Hematopoietic multipotent progenitor cell treated with erythropoietin and hydrocortisone succinate and interleukin-3 and kit ligand, for 8 days (in vitro differentiated cells): ENCODE measurements around the gene DCAF7.
A peak's percentile ranks its signal among the peaks of the same experiment; 100 is the strongest.

Experiments
- DNase-seq: peaks from one replicate; pipeline ENCODE4 v3.0.0-alpha.2; 2015

DCAF7 gene

GRCh38 chr17:63595132-63595531, 44.9 kb downstream of the DCAF7 start:
- DNase-seq, result no peak

GRCh38 chr17:63596856-63597586, 46.7 kb downstream of the DCAF7 start:
- peak; percentile 6 for DNase-seq

DNA sequence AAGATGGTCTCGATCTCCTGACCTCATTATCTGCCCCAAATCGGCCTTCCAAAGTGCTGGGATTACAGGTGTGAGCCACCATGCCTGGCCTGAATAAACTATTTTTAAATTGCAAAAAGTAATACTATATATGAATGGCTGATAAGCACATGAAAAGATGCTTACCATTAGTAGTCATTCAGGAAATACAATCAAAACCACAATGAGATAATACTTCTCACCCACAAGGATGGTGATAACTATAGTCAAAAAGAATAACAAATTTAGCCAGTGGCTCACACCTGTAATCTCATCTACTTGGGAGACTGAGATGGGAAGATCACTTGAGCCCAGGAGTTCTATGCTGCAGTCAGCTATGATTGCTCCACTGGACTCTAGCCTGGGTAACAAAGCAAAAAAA, 48.0 kb downstream of the DCAF7 start:
- no peak for DNase-seq

DNA sequence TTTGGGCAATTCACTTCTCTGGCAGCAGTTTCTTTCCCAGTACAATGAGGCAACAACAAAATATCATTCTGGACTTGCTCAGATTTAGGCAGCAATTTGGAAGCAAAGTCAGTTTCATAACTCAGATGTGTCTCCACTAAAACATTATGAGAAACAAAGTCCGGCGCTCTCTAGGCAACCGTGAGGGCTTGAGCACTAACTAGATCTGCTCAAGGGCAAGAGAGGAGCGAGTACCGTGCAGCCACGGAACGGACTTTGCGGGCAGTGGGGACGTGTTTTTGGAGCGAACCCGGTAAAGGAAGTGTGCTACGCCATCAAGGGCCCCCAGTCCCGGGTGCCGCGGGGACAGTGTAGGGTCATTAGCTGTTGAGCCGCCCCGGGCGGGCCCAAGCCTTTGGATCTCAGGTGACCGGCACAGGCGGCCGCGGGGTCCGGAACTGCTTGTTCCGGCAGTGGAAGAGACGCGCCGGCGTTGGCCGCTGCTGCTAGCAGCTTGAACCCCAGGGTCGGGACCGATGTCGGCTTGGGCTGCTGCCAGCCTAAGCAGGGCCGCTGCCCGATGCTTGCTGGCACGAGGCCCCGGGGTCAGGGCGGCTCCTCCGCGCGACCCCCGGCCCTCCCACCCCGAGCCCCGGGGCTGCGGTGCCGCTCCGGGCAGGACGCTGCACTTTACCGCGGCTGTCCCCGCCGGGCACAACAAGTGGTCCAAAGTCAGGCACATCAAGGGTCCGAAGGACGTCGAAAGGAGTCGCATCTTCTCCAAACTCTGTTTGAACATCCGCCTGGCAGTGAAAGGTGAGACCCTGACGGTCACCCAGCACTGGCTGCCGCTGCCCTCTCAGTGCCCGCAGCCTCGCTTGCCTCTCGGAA, 50.5 kb downstream of the DCAF7 start, which contains the start of gene TACO1:
Gene TACO1 (plus strand): TSS at position 327 of the 870 bp plus-strand sequence. CDS start 189 bp downstream, at position 516.
- DNase-seq, result peak; percentile 85

GRCh38 chr17:63601439-63602371, 51.4 kb downstream of the DCAF7 start:
- DNase-seq, result peak; percentile 69

- DNase-seq, result no peak
Measured at GRCh38 chr17:63609816-63610573, 59.7 kb downstream of the DCAF7 start.

DNA sequence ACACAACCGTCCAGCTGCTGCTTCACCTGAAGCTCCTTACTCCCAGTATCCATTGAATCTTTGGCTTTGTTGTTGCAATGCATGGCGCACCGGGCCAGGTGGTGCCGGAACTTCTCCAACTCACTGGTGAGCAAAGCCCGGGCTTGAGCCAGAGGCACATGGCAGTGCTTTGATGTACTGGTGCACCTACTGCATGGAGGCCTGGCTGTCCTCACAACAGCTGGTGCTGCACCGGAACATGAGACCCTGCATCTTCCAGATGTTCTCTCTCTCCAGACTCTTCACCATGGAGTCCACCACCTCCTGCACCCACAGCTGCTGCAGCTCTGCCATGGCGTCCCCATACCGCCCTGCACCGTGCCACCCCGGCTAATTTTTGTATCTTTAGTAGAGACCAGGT, 60.6 kb downstream of the DCAF7 start:
- no peak for DNase-seq

DNA sequence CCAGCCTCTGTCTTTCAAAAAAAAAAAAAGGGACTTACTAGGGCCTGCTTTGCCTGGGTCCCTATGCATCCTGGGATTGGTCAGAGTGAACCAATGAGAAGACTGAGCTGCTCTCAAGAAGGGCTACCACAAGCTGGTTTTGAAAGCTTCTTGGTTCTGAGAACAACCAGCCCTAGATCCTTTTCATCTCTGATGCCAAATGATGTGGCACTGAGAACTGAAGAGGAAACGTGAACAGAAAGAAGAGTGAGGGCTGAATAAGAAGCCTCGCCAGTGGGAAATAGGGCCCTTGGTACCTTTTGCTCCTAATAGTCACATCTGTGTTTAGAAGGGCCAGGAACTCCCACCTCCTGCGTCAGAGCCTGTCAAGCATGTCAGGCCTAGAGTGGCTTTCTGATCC, 61.1 kb downstream of the DCAF7 start:
- DNase-seq, result no peak

DNA sequence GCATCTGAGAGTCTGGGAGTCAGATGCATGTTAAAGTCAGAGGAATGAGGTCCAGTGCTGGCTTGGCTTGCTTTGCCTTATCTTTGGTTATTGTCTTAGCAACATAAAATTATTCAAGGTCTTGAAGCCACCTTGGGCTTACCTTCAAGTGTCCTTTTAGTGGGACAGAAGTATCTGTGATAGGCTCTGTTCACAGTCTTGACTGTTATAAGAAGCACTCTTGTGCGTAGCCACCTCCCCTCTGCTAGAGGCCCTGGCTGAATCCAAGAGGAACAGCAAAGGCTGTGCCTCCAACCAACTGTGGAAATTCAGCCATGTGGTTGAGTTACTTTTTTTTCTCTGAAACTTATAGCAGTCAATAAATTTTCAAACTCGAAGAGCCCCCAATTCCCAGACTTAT, 63.4 kb downstream of the DCAF7 start:
- no peak for DNase-seq

DNA sequence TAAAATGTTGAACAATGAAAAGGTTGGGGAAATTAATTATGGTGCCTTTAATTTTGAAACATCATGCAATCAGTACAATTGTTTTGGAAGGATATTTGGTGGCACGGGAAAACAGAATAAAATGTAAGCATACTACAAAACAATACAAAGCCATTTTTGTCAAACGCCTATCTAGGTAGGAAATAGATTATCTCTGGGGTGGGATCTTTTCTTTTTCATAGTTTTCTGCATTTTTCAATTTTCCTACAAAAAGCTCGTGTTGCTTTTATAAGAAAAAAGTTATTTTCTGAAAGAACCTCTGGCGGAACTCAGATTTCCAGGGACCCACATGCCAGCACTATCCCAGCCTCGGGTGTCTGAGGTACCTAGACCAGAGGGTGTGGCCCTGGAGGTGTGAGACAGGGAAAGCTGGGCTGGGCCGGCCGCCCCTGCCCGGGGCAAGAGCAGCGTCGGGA, 71.0 kb downstream of the DCAF7 start:
- DNase-seq, result no peak

- peak; percentile 100 for DNase-seq
Measured at GRCh38 chr17:63621684-63622573, 71.7 kb downstream of the DCAF7 start, which contains the start of gene MAP3K3. TSS of gene MAP3K3 (plus strand) at chr17:63622417. CDS start at chr17:63622760, 343 bp downstream.

DNA sequence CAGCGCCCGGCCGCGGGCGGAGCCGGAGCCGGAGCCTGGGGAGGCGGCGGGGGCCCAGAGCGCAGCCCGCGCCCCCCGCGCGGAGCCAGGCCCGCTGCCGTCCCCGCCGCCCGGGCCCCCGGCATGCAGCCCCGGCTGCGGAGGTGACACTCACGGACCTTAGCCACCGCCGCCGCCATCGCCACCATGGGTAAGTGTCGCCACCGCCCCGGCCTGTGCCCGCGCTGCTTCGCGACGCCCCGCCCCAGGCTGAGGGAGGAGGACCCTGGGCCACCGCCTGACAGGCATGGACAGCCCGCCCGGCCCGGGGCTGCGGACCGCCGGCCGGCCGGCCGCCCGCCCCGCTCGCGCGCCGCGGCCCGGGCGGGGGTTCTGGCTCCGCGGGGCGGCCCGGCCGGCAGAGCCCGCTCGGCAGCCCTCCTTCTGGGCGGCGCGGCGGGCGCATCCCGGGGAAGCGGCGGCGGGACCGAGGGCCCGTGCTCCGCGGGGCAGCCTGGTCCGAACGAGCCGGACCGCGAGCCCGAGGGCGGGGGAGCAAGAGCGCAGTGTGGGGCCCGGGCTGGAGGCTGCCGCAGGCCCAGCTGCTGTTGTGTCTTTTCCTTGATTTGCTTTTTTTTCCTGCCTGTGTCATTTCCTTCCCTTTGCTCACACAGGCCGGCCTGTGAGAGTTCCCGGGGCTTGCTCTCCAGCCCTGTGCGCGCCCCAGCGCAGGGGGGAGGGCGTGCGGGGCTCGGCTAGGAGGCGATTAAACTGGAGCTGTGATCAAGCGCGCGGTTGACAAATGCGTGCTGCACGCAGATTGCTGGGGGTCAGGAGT, 72.5 kb downstream of the DCAF7 start:
- DNase-seq, result peak; percentile 59

DNA sequence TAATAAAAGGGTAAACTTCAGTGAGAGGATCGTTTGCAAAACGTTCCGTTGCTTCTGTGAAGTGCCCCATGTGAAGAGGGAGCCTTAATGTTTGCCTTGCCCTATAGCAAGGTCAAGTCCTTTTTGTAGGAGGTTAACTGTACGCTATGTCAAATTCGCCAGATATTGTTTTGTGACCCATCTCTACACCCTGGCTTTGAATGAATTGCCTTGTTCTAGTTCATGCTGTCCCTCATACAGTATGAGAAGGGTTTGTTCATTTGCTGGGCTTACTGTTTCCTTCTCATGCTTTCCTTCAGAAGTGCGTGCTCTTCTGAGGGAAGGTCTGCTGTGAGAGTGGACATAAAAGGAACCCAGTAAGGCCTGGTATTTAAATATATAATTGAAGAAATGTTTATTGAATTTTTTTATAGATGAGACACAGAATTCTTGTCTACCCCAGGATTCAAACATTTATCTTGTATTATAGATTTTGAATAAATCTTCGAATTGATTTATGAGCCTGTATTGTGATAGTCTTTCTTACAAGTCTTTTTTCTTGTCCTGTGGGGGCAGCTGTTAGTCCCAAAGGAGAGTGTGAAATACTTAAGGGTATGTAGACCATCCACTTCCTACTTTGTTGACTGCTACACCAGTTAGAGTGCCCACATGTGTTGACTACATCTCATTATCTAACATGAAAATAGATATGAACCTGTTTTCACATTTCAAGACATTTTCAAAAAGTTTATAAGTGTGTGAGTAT, 73.7 kb downstream of the DCAF7 start:
- no peak for DNase-seq

DNA sequence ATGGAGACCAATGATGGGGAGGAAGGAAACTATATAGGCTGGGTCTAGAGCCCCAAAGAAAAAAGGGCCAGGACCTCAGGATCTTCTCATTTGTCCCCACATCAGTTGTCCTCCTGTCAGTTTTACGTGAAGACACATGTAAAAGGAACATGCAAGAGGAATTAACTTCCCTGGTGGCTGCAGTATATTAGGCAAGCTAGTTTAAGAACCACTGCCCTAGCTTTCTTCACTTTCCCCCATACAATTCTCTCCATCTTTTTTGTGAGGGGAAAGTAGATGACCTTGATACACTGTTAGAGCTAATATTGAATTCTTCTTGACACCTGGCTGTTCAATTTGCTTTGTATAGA, 74.2 kb downstream of the DCAF7 start:
- peak; percentile 12 for DNase-seq

DNA sequence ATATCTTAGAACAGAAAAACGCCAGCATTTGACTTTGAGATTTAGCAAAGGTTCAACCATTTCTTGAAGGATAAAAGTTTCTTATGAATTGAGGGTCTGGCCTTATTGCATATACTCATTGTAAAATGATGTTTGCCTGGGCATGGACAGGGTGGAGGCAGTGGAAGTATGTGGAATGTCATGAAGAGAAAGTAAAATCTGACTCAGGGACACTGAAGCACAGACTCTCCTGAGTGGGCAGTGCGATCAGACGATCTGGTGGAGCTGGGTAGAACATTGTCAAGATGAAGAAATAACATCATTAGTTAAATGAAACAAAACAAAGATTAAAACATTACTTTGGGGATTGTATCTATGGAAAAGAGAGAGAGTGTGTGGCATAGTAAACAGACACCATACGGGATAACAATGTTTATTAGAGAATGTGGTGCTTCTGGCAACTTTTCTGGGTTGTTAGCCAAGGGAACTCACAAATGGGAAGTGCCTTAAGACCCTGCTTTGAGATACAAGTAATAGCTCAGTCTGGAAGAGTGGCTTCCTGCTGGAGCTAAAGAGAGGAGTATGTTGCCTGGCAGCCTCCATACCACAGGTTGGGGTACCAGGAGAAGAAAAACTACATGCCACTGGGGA, 76.4 kb downstream of the DCAF7 start:
- no peak for DNase-seq

DNA sequence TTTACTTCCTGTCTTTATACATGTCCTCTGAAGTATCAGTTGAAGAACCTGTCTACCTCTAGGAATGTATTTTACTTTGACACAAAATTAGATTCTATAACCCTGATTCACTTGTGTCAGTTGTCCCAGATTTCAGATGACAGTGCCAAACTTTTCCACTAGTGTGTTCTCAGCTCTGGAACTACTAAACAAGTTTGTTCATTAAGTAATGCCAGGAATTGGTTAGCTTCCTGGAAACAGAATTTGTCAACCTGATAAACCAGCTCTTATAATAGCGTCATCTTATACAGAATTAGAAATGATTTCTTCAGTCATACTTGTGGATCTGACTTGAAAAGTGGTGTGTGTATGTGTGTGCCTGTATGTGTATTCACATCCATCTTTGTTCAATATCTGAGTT, 79.3 kb downstream of the DCAF7 start:
- DNase-seq, result no peak

DNA sequence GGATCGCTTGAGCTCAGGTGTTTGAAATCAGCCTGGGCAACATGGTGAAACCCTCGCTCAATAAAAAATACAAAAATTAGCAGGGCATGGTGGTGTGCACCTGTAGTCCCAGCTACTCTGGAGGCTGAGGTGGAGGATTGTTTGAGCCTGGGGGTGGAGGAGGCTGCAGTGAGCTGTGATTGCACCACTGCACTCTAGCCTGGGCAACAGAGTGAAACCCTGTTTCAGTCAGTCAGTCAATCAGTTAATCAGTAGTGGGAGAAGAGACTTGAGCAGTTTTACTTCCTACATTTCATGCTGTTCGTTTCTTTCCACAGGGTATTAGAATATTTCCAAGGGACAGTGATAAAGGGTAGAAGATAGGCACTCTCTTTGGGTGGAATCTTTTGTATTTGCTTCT, 80.8 kb downstream of the DCAF7 start:
- no peak for DNase-seq

- DNase-seq, result no peak
Measured at GRCh38 chr17:63631626-63632025, 81.3 kb downstream of the DCAF7 start.

GRCh38 chr17:63633742-63634141, 83.5 kb downstream of the DCAF7 start:
- no peak for DNase-seq
